Astrocyte (in vitro differentiated cells and primary cell): ENCODE results near the gene SIGLEC12.

ENCODE experiments used
- CTCF ChIP-seq: IDR thresholded peaks from 2 replicates; pipeline ENCODE4 v1.5.1; 2011; ENCODE audit warnings: low read depth, mild to moderate bottlenecking, inconsistent platforms, low read length, moderate library complexity; ENCODE audit not compliant: insufficient read depth
- EZH2 ChIP-seq: IDR thresholded peaks from 2 replicates; pipeline ENCODE4 v1.6.1; 2012; ENCODE audit warnings: mild to moderate bottlenecking, low read length, inconsistent platforms; ENCODE audit not compliant: insufficient read depth

- TF ChIP-seq CTCF (no peak), EZH2 (no peak)
Measured at GRCh38 chr19:51550848-51551672, 49.5 kb upstream of the SIGLEC12 start.
